ENCODE measurements around the gene SPI1. TPM values are rescaled to one million over a fixed set of nuclear protein-coding genes. Genes with fewer than 3 reads are reported as not detected.

SPI1 gene
- total RNA-seq, 1 donor from 2014 or later = not detected

DNA sequence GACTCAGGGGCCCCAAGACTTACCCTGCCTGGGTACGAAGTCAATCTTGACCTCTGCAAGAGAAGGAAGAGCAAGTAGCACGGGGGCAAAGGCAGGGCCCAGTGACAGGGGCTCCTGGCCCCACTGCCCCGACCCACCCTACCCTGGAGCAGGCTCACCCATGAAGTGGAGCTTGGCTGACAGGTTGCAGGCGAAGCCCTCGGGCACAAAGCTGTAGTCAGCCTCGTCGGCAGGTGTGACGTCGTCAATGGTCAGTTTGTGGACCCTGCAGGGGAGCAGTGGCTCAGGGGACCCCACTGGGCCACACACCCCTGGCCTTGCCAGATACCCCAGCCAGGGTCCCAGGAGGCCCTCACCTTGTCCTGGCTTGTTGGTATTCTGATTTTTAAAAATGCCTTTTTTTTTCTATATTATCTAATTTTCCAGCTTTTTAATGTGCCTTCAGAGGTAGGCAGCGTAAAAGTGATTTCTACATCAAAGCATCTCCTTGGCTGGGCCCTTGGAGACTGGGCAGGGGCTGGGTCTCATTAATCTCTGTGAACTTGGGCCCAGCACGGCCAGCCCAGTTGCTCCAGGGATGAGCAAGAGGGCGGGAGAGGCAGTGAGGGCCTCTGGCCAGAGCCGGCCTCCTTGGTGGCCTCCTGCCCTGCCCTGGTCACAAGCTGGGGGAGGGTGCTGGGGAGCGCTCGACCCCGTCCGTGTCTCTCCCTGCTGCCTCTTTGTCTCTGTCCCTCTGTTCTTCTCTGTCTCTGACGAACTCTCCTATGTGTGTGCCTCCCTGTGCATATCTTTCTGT, 37.2 kb downstream of the SPI1 start:
- no peak for TF ChIP-seq CTCF (conservative IDR thresholded peaks at IDR 0.05)
- no peaks in the 10 kb centered on the region for H3K36me3 Mint-ChIP-seq (ENCODE audit: low read depth)
- no peaks in the 10 kb centered on the region for H3K9me3 Mint-ChIP-seq
- no peak for DNase-seq (ENCODE audit: low read depth, low spot score)
- H3K27ac Mint-ChIP-seq (ENCODE audit: unreplicated experiment) = no peak overlapping the region
- peaks cover 10% of the 10 kb centered on the region for H3K4me1 Mint-ChIP-seq
- no peak overlapping the region for H3K4me3 Mint-ChIP-seq
- H3K27me3 Mint-ChIP-seq (ENCODE audit: low read depth) = no peaks in the 10 kb centered on the region

GRCh38 chr11:47340010-47340409, 38.3 kb downstream of the SPI1 start:
- Mint-ChIP-seq H3K4me1 (peaks cover 10% of the 10 kb centered on the region), H3K27ac (ENCODE audit: unreplicated experiment) (no peak overlapping the region), H3K27me3 (ENCODE audit: low read depth) (no peaks in the 10 kb centered on the region), H3K9me3 (no peaks in the 10 kb centered on the region), H3K4me3 (no peak overlapping the region), H3K36me3 (ENCODE audit: low read depth) (no peaks in the 10 kb centered on the region)
- DNase-seq (ENCODE audit: low read depth, low spot score) = no peak
- no peak for TF ChIP-seq CTCF (conservative IDR thresholded peaks at IDR 0.05)

DNA sequence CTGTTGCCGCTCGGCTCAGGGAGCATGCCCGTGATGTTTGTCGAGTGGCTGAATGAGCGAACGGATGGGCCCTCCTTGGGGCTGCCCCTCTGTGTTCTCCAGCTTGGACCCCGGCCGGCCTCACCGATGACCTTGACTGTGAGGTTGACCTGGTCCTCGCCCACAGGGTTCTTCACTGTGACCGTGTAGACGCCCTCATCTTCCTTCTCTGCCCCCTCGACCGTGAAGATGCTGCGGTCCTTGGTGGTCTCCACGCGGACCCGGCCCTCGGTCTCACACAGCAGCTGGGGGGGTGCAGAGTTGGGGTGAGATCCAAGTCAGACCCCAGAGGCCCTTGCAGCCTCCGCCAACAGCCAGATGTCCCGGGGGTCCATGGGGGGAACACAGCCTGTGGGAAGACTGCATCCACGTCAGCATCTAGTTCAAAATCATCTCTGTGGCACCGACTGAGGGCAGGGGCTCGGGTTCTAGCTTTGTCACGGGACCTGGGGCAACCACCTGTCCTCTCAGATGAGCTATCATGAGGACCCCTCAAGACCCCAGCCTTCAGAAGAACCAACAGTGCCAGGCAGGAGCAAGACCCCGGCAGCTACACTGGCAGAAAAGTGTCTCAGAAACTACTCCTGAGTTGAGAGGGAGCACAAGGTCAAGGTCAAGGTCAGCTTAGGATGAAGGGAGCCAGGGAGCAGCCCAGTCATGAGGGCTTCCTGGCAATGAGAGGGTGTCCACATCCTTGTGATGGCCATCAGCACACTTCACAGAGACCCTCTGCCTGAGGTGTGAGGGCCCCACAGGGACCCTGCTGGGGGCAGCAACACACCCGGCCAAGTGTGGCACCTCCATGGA, 39.7 kb downstream of the SPI1 start:
- Mint-ChIP-seq H3K4me1 (peaks cover 10% of the 10 kb centered on the region), H3K27ac (ENCODE audit: unreplicated experiment) (no peak overlapping the region), H3K9me3 (no peaks in the 10 kb centered on the region), H3K27me3 (ENCODE audit: low read depth) (no peaks in the 10 kb centered on the region), H3K36me3 (ENCODE audit: low read depth) (no peaks in the 10 kb centered on the region), H3K4me3 (no peak overlapping the region)
- TF ChIP-seq CTCF (conservative IDR thresholded peaks at IDR 0.05) = no peak
- DNase-seq (ENCODE audit: low read depth, low spot score) = no peak

- no peaks in the 10 kb centered on the region for H3K9me3 Mint-ChIP-seq
- H3K4me1 Mint-ChIP-seq = peaks cover 10% of the 10 kb centered on the region
- TF ChIP-seq CTCF (conservative IDR thresholded peaks at IDR 0.05) = no peak
- no peaks in the 10 kb centered on the region for H3K27me3 Mint-ChIP-seq (ENCODE audit: low read depth)
- no peaks in the 10 kb centered on the region for H3K36me3 Mint-ChIP-seq (ENCODE audit: low read depth)
- DNase-seq (ENCODE audit: low read depth, low spot score) = no peak
- H3K27ac Mint-ChIP-seq (ENCODE audit: unreplicated experiment) = no peak overlapping the region
- H3K4me3 Mint-ChIP-seq = no peak overlapping the region
Observed at GRCh38 chr11:47337229-47337924, 41.0 kb downstream of the SPI1 start.

GRCh38 chr11:47336595-47336994, 41.8 kb downstream of the SPI1 start:
- TF ChIP-seq CTCF (conservative IDR thresholded peaks at IDR 0.05) = no peak
- no peak for DNase-seq (ENCODE audit: low read depth, low spot score)
- no peak overlapping the region for H3K27ac Mint-ChIP-seq (ENCODE audit: unreplicated experiment)
- no peak overlapping the region for H3K4me3 Mint-ChIP-seq
- H3K4me1 Mint-ChIP-seq = peaks cover 6% of the 10 kb centered on the region
- H3K36me3 Mint-ChIP-seq (ENCODE audit: low read depth) = no peaks in the 10 kb centered on the region
- H3K9me3 Mint-ChIP-seq = no peaks in the 10 kb centered on the region
- no peaks in the 10 kb centered on the region for H3K27me3 Mint-ChIP-seq (ENCODE audit: low read depth)
